ENCODE data around the gene KIF5B. TPM values are rescaled to one million over a fixed set of nuclear protein-coding genes. Genes with fewer than 3 reads are reported as not detected.

Gene KIF5B
- total RNA-seq, 2 experiments from 2014 or later, result 63.8 to 81.3 TPM

GRCh38 chr10:32084185-32084851 is 28.1 kb upstream of the KIF5B start:
- no peak overlapping the region for H3K4me3 ChIP-seq (ENCODE audit: low read depth, low read length, poor library complexity, severe bottlenecking)
- H2AFZ ChIP-seq (ENCODE audit: low read length), result no peak overlapping the region
- DNase-seq (ENCODE audit: low spot score), result no peak
- no TSS peak for BruUV-seq (replicated peaks)
- ChIA-PET POLR2A (no interaction called here), CTCF (ENCODE audit: unreplicated experiment) (no interaction called here)
- H3K36me3 ChIP-seq (ENCODE audit: insufficient read depth, low read length), result no peaks in the 10 kb centered on the region
- no peaks in the 10 kb centered on the region for H3K9me2 ChIP-seq (ENCODE audit: insufficient read depth, low read length)
- no peak overlapping the region for H3K4me2 ChIP-seq (ENCODE audit: low read length)
- H4K20me1 ChIP-seq (ENCODE audit: insufficient read depth, low read length), result no peaks in the 10 kb centered on the region
- no peaks in the 10 kb centered on the region for H3K9me3 ChIP-seq (ENCODE audit: low read length)
- H3K4me1 ChIP-seq (ENCODE audit: insufficient read depth, low read length, poor library complexity, severe bottlenecking), result no peaks in the 10 kb centered on the region
- intact Hi-C loops (cut with micrococcal nuclease; ENCODE audit: unreplicated experiment), result no loop called here
- H3K79me2 ChIP-seq (ENCODE audit: insufficient read depth, low read depth, low read length), result no peaks in the 10 kb centered on the region
- H3K27ac ChIP-seq (ENCODE audit: low read depth, low read length, poor library complexity, severe bottlenecking), result no peak overlapping the region
- TF ChIP-seq CTCF (conservative IDR thresholded peaks at IDR 0.05; ENCODE audit: low read length) (no peak), EZH2phosphoT487 (IDR thresholded peaks at IDR 0.05; ENCODE audit: borderline replicate concordance, low read depth, low read length) (no peak)

DNA sequence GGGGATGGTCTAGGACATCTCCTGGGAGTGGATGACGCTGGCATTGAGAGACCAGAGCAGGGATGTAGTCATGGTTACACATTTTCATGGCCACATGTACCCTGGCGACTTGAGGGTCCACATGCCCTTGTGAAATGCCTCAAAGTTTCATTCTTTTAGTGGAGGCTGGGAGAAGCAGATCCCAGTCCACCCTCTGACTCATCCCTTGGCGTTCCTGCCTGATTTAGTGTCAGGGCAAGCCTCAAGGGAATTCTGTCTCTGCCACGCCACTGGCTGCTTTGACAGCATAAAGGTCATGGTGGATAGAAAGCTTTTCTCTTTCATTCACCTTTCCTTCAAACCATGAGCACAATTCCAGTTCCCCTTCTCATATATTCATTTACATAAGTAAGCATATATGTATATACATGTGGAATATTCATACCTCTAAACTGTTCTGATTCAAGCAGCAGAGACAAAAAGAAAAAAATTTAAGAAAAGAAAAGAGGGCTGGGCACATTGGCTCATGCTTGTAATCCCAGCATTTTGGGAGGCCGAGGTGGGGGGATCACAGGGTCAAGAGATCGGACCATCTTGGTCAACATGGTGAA is 21.8 kb upstream of the KIF5B start:
- Histone ChIP-seq H2AFZ (ENCODE audit: low read length) (no peak overlapping the region), H3K4me2 (ENCODE audit: low read length) (no peak overlapping the region), H3K9me2 (ENCODE audit: insufficient read depth, low read length) (no peaks in the 10 kb centered on the region), H3K36me3 (ENCODE audit: insufficient read depth, low read length) (no peaks in the 10 kb centered on the region), H4K20me1 (ENCODE audit: insufficient read depth, low read length) (no peaks in the 10 kb centered on the region), H3K9me3 (ENCODE audit: low read length) (no peaks in the 10 kb centered on the region), H3K27ac (ENCODE audit: low read depth, low read length, poor library complexity, severe bottlenecking) (no peak overlapping the region), H3K4me1 (ENCODE audit: insufficient read depth, low read length, poor library complexity, severe bottlenecking) (no peaks in the 10 kb centered on the region), H3K4me3 (ENCODE audit: low read depth, low read length, poor library complexity, severe bottlenecking) (no peak overlapping the region), H3K79me2 (ENCODE audit: insufficient read depth, low read depth, low read length) (no peaks in the 10 kb centered on the region)
- ChIA-PET POLR2A (no interaction called here), CTCF (ENCODE audit: unreplicated experiment) (interaction anchor here (0.5 kb wide), 1 partner anchor 178 kb away, joined by 3 read pairs; no protein-coding TSS in a partner anchor)
- no peak for TF ChIP-seq EZH2phosphoT487 (IDR thresholded peaks at IDR 0.05; ENCODE audit: borderline replicate concordance, low read depth, low read length)
- no peak for TF ChIP-seq CTCF (conservative IDR thresholded peaks at IDR 0.05; ENCODE audit: low read length)
- BruUV-seq (replicated peaks), result no TSS peak
- no peak for DNase-seq (ENCODE audit: low spot score)
- intact Hi-C loops (cut with micrococcal nuclease; ENCODE audit: unreplicated experiment), result no loop called here

GRCh38 chr10:32073659-32074058 is 17.4 kb upstream of the KIF5B start:
- no peak for TF ChIP-seq CTCF (conservative IDR thresholded peaks at IDR 0.05; ENCODE audit: low read length)
- TF ChIP-seq EZH2phosphoT487 (IDR thresholded peaks at IDR 0.05; ENCODE audit: borderline replicate concordance, low read depth, low read length), result no peak
- BruUV-seq (replicated peaks), result no TSS peak
- Histone ChIP-seq H3K9me2 (ENCODE audit: insufficient read depth, low read length) (no peaks in the 10 kb centered on the region), H3K4me2 (ENCODE audit: low read length) (no peak overlapping the region), H3K4me1 (ENCODE audit: insufficient read depth, low read length, poor library complexity, severe bottlenecking) (no peaks in the 10 kb centered on the region), H3K27ac (ENCODE audit: low read depth, low read length, poor library complexity, severe bottlenecking) (no peak overlapping the region), H4K20me1 (ENCODE audit: insufficient read depth, low read length) (no peaks in the 10 kb centered on the region), H3K79me2 (ENCODE audit: insufficient read depth, low read depth, low read length) (no peaks in the 10 kb centered on the region), H3K36me3 (ENCODE audit: insufficient read depth, low read length) (no peaks in the 10 kb centered on the region), H3K9me3 (ENCODE audit: low read length) (no peaks in the 10 kb centered on the region), H2AFZ (ENCODE audit: low read length) (no peak overlapping the region), H3K4me3 (ENCODE audit: low read depth, low read length, poor library complexity, severe bottlenecking) (no peak overlapping the region)
- ChIA-PET CTCF (ENCODE audit: unreplicated experiment) (no interaction called here), POLR2A (no interaction called here)
- intact Hi-C loops (cut with micrococcal nuclease; ENCODE audit: unreplicated experiment), result no loop called here
- no peak for DNase-seq (ENCODE audit: low spot score)
